ENCODE measurements around the gene CTNND2. TPM values are rescaled to one million over a fixed set of nuclear protein-coding genes. Genes with fewer than 3 reads are reported as not detected.

CTNND2 gene
- polyA plus RNA-seq, 1 donor from 2014 or later = 67.0 TPM

DNA sequence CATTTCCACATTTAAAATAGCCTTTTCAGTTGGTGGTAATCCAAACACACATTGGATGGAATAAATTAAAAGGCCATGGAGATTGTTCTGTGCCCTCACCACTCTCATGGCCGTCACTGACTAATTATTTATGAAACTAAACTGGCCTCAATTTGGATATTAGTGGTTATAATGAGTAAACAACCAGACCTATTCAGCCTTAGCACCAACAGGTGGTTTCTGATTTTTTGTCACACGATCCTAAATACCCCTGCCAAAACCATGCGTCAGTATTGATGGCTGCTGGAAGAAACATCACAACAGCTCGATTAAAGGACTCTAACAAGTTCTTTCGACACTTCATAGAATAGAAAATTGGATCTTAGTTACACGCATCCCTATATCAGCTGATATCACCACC is 867.2 kb downstream of the CTNND2 start:
- no peak overlapping the region for H2AFZ ChIP-seq (ENCODE audit: low read depth, low read length)
- no peak overlapping the region for H3K27ac ChIP-seq (ENCODE audit: low read length)
- H3K4me2 ChIP-seq (ENCODE audit: low read length) = no peak overlapping the region
- H3K9ac ChIP-seq (ENCODE audit: low read length) = no peak overlapping the region
- H3K4me3 ChIP-seq (ENCODE audit: low read length) = no peak overlapping the region
- no peaks in the 10 kb centered on the region for H3K36me3 ChIP-seq (ENCODE audit: insufficient read depth, low read length)
- no peaks in the 10 kb centered on the region for H3F3A ChIP-seq (ENCODE audit: insufficient read depth, low read length, poor library complexity, severe bottlenecking)
- no peaks in the 10 kb centered on the region for H3K79me2 ChIP-seq (replicated peaks; ENCODE audit: insufficient read depth, low read length)
- no peaks in the 10 kb centered on the region for H3K9me2 ChIP-seq (ENCODE audit: insufficient read depth, low read length)
- no peaks in the 10 kb centered on the region for H3K27me3 ChIP-seq (ENCODE audit: insufficient read depth, low read depth, low read length)
- H3K9me3 ChIP-seq (ENCODE audit: low read length) = no peaks in the 10 kb centered on the region
- H4K20me1 ChIP-seq (ENCODE audit: insufficient read depth) = no peaks in the 10 kb centered on the region
- TF ChIP-seq, protein P1, sequence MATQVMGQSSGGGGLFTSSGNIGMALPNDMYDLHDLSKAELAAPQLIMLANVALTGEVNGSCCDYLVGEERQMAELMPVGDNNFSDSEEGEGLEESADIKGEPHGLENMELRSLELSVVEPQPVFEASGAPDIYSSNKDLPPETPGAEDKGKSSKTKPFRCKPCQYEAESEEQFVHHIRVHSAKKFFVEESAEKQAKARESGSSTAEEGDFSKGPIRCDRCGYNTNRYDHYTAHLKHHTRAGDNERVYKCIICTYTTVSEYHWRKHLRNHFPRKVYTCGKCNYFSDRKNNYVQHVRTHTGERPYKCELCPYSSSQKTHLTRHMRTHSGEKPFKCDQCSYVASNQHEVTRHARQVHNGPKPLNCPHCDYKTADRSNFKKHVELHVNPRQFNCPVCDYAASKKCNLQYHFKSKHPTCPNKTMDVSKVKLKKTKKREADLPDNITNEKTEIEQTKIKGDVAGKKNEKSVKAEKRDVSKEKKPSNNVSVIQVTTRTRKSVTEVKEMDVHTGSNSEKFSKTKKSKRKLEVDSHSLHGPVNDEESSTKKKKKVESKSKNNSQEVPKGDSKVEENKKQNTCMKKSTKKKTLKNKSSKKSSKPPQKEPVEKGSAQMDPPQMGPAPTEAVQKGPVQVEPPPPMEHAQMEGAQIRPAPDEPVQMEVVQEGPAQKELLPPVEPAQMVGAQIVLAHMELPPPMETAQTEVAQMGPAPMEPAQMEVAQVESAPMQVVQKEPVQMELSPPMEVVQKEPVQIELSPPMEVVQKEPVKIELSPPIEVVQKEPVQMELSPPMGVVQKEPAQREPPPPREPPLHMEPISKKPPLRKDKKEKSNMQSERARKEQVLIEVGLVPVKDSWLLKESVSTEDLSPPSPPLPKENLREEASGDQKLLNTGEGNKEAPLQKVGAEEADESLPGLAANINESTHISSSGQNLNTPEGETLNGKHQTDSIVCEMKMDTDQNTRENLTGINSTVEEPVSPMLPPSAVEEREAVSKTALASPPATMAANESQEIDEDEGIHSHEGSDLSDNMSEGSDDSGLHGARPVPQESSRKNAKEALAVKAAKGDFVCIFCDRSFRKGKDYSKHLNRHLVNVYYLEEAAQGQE (IDR thresholded peaks at IDR 0.05; ENCODE audit: borderline replicate concordance) = no peak
- no peak for TF ChIP-seq SMC3 (conservative IDR thresholded peaks at IDR 0.05; ENCODE audit: poor library complexity)
- no peak for TF ChIP-seq RAD21 (conservative IDR thresholded peaks at IDR 0.05)
- TF ChIP-seq TAF1 (IDR thresholded peaks at IDR 0.05; ENCODE audit: low read depth) = no peak
- no peak for TF ChIP-seq EP300 (conservative IDR thresholded peaks at IDR 0.05; ENCODE audit: poor library complexity, severe bottlenecking)
- no peak for TF ChIP-seq POLR2AphosphoS5 (IDR thresholded peaks at IDR 0.05)
- TF ChIP-seq, protein P2, sequence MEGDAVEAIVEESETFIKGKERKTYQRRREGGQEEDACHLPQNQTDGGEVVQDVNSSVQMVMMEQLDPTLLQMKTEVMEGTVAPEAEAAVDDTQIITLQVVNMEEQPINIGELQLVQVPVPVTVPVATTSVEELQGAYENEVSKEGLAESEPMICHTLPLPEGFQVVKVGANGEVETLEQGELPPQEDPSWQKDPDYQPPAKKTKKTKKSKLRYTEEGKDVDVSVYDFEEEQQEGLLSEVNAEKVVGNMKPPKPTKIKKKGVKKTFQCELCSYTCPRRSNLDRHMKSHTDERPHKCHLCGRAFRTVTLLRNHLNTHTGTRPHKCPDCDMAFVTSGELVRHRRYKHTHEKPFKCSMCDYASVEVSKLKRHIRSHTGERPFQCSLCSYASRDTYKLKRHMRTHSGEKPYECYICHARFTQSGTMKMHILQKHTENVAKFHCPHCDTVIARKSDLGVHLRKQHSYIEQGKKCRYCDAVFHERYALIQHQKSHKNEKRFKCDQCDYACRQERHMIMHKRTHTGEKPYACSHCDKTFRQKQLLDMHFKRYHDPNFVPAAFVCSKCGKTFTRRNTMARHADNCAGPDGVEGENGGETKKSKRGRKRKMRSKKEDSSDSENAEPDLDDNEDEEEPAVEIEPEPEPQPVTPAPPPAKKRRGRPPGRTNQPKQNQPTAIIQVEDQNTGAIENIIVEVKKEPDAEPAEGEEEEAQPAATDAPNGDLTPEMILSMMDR (IDR thresholded peaks at IDR 0.05; ENCODE audit: poor library complexity, severe bottlenecking) = no peak
- TF ChIP-seq EZH2 (IDR thresholded peaks at IDR 0.05; ENCODE audit: borderline replicate concordance, insufficient read depth, low read length, poor library complexity, severe bottlenecking) = no peak
- no peak for TF ChIP-seq MXI1 (conservative IDR thresholded peaks at IDR 0.05; ENCODE audit: poor library complexity, severe bottlenecking)

DNA sequence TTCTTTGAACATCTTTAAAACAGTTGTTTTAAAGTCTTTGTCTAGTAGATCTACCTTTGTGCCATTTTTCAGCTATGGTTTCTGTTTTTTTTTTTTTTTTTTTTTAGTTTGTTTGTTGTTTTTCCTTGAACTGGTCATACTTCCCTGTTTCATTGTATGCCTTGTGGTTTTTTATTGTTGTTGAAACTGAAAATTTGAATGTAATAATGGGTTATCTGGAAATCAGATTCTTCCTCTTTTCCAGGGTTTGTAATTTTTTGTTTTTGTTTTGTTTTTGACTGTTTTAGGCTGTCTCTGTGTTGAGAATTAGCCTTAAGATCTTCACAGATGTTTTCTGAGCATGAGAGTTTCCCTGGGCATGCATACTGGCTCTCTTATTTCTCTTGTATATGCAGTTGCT is 873.6 kb downstream of the CTNND2 start:
- Histone ChIP-seq H3K9me3 (ENCODE audit: low read length) (peaks cover 8% of the 10 kb centered on the region), H3K79me2 (replicated peaks; ENCODE audit: insufficient read depth, low read length) (no peaks in the 10 kb centered on the region), H3K27me3 (ENCODE audit: insufficient read depth, low read depth, low read length) (no peaks in the 10 kb centered on the region), H3K36me3 (ENCODE audit: insufficient read depth, low read length) (no peaks in the 10 kb centered on the region), H2AFZ (ENCODE audit: low read depth, low read length) (no peak overlapping the region), H3K4me2 (ENCODE audit: low read length) (no peak overlapping the region), H3K9me2 (ENCODE audit: insufficient read depth, low read length) (no peaks in the 10 kb centered on the region), H3K4me3 (ENCODE audit: low read length) (no peak overlapping the region), H3F3A (ENCODE audit: insufficient read depth, low read length, poor library complexity, severe bottlenecking) (no peaks in the 10 kb centered on the region), H3K9ac (ENCODE audit: low read length) (no peak overlapping the region), H4K20me1 (ENCODE audit: insufficient read depth) (no peaks in the 10 kb centered on the region), H3K27ac (ENCODE audit: low read length) (no peak overlapping the region)
- TF ChIP-seq EP300 (conservative IDR thresholded peaks at IDR 0.05; ENCODE audit: poor library complexity, severe bottlenecking) = no peak

DNA sequence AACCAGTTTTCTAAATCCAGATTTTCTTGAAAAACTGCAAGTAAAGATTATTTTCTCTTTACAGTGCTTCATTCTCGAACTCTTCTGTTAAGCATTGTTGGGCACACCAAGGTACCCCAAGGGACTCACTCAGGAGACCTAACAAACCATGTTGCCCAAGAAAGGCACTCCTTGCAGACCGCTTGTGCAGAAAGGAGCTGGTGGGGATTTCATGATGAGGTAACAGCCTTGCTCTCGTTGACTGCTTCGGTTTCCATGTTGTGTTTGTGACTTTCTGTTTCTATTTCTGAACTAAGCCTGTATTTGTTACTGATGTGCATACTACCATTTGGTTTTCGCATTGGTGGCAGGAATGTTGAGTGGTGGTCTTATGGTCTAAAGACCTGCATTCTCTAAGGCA is 876.6 kb downstream of the CTNND2 start:
- Histone ChIP-seq H3K9me3 (ENCODE audit: low read length) (peaks cover 8% of the 10 kb centered on the region), H4K20me1 (ENCODE audit: insufficient read depth) (no peaks in the 10 kb centered on the region), H3K27me3 (ENCODE audit: insufficient read depth, low read depth, low read length) (no peaks in the 10 kb centered on the region), H3K27ac (ENCODE audit: low read length) (no peak overlapping the region), H2AFZ (ENCODE audit: low read depth, low read length) (no peak overlapping the region), H3K36me3 (ENCODE audit: insufficient read depth, low read length) (peaks cover 2% of the 10 kb centered on the region), H3K4me3 (ENCODE audit: low read length) (no peak overlapping the region), H3K9me2 (ENCODE audit: insufficient read depth, low read length) (no peaks in the 10 kb centered on the region), H3K79me2 (replicated peaks; ENCODE audit: insufficient read depth, low read length) (no peaks in the 10 kb centered on the region), H3K9ac (ENCODE audit: low read length) (no peak overlapping the region), H3F3A (ENCODE audit: insufficient read depth, low read length, poor library complexity, severe bottlenecking) (no peaks in the 10 kb centered on the region), H3K4me2 (ENCODE audit: low read length) (no peak overlapping the region)
- TF ChIP-seq RAD21 (conservative IDR thresholded peaks at IDR 0.05) (no peak), MXI1 (conservative IDR thresholded peaks at IDR 0.05; ENCODE audit: poor library complexity, severe bottlenecking) (no peak), EP300 (conservative IDR thresholded peaks at IDR 0.05; ENCODE audit: poor library complexity, severe bottlenecking) (no peak), EZH2 (IDR thresholded peaks at IDR 0.05; ENCODE audit: borderline replicate concordance, insufficient read depth, low read length, poor library complexity, severe bottlenecking) (no peak), POLR2AphosphoS5 (IDR thresholded peaks at IDR 0.05) (no peak)
- TF ChIP-seq, protein P2 (IDR thresholded peaks at IDR 0.05; ENCODE audit: poor library complexity, severe bottlenecking) = no peak
